Mucosa of rectum (tissue), 2 donors: ENCODE data around the gene SH3D21.

Experiments used
- H3K27ac ChIP-seq, 2 donors: one replicate each; pipeline ENCODE4 v1.7.0; 2013; ENCODE audit warnings: inconsistent platforms in 2 of 2, low read depth in 2 of 2, low read length in 2 of 2
- H3K27me3 ChIP-seq, 2 donors: one replicate each; pipeline ENCODE4 v1.7.0; 2013; ENCODE audit warnings: low read length in 2 of 2; ENCODE audit not compliant: control insufficient read depth in 2 of 2, insufficient read depth in 2 of 2
- H3K36me3 ChIP-seq, 2 donors: one replicate each; pipeline ENCODE4 v1.7.0; 2013; ENCODE audit warnings: low read length in 2 of 2; ENCODE audit not compliant: control insufficient read depth in 2 of 2, insufficient read depth in 2 of 2
- H3K4me1 ChIP-seq, 2 donors: one replicate each; pipeline ENCODE4 v1.7.0; 2013; ENCODE audit warnings: low read length in 2 of 2, mild to moderate bottlenecking in 1 of 2; ENCODE audit not compliant: control insufficient read depth in 2 of 2, insufficient read depth in 2 of 2
- H3K4me3 ChIP-seq, 2 donors: one replicate each; pipeline ENCODE4 v1.7.0; 2013; ENCODE audit warnings: low read length in 2 of 2
- H3K9ac ChIP-seq, 2 donors: one replicate each; pipeline ENCODE4 v1.7.0; 2013; ENCODE audit warnings: low read length in 2 of 2, low read depth in 1 of 2, mild to moderate bottlenecking in 1 of 2
- H3K9me3 ChIP-seq, 2 donors: one replicate each; pipeline ENCODE4 v1.7.0; 2013; ENCODE audit warnings: low read length in 2 of 2; ENCODE audit not compliant: control insufficient read depth in 2 of 2
- donor health status: healthy.
- donor health status: Normal muscosa, but diverticular disease.

SH3D21 gene

GRCh38 chr1:36369061-36369861 lies 63.1 kb downstream of the SH3D21 start:
- Histone ChIP-seq H3K9me3 (no peaks in the 10 kb centered on the region), H3K4me1 (peaks cover 47 to 49% of the 10 kb centered on the region in 2 donors), H3K27me3 (no peaks in the 10 kb centered on the region), H3K36me3 (peaks cover 2% of the 10 kb centered on the region in 2 donors), H3K4me3 (no peak overlapping the region), H3K27ac (peak overlapping the region; percentile 19 to 40), H3K9ac (peak overlapping the region in 1 of 2 donors; percentile 24)
